ENCODE data around the gene CPPED1. TPM values are rescaled to one million over a fixed set of nuclear protein-coding genes. Genes with fewer than 3 reads are reported as not detected.
A peak's percentile ranks its signal among the peaks of the same experiment; 100 is the strongest.

CPPED1 gene
- total RNA-seq, 1 donor, result 13.8 TPM

DNA sequence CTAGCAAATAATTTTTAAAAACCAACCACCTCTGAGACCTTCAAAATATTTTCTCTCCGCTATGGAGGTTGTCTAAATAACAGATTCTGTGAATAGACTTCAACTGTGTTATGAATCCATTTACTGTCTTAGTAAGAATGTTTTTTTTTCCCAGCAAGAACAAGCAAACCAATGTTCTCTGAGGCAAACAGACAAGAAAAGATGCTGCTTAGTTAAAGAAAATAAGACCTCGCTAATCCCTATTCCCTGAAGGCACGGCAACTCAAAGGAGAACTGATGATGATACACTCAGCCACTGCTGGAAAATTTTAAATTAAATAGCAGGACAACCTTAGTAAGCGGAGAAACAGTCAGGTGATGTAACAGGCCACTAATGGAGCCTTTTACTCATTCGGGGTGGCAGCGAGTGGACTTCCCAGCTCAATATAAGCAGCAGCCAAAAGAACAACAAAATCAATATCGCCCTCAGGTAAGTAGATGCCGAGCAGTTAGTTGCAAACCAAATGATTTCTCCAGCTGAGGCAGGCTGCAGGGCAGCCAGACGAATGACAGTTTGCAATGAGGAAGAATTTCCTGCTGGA is 81.8 kb downstream of the CPPED1 start:
- TF ChIP-seq, protein P1, sequence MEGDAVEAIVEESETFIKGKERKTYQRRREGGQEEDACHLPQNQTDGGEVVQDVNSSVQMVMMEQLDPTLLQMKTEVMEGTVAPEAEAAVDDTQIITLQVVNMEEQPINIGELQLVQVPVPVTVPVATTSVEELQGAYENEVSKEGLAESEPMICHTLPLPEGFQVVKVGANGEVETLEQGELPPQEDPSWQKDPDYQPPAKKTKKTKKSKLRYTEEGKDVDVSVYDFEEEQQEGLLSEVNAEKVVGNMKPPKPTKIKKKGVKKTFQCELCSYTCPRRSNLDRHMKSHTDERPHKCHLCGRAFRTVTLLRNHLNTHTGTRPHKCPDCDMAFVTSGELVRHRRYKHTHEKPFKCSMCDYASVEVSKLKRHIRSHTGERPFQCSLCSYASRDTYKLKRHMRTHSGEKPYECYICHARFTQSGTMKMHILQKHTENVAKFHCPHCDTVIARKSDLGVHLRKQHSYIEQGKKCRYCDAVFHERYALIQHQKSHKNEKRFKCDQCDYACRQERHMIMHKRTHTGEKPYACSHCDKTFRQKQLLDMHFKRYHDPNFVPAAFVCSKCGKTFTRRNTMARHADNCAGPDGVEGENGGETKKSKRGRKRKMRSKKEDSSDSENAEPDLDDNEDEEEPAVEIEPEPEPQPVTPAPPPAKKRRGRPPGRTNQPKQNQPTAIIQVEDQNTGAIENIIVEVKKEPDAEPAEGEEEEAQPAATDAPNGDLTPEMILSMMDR (IDR thresholded peaks at IDR 0.05; ENCODE audit: insufficient read depth, low read depth, low read length), result no peak
- no peak for DNase-seq (ENCODE audit: low read depth)

DNA sequence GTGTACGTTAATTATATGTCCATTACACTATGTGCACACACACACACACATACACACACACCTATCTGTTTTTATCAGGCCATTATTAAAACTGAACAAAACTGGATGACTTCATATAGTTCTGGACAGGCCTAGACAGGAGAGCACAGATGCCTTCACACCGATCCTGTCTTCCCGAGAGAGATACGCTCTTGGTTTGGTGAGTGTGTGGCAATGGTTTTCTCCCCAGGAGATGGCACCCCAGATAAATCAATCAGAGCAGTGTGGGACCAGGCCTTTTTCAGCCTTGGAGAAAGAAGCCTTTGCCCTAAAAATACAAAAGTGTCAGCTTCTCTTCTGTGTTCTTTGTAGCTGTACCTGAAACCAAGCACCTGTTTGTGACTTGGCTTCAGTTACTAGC is 83.7 kb downstream of the CPPED1 start:
- no peak for DNase-seq (ENCODE audit: low read depth)
- no peak overlapping the region for H3K4me3 ChIP-seq (ENCODE audit: low read depth, low read length)
- TF ChIP-seq, protein P1 (IDR thresholded peaks at IDR 0.05; ENCODE audit: insufficient read depth, low read depth, low read length), result no peak

More for the DNA sequence above, 81.8 kb downstream of the CPPED1 start:
- H3K4me3 ChIP-seq (ENCODE audit: low read depth, low read length), result no peak overlapping the region

DNA sequence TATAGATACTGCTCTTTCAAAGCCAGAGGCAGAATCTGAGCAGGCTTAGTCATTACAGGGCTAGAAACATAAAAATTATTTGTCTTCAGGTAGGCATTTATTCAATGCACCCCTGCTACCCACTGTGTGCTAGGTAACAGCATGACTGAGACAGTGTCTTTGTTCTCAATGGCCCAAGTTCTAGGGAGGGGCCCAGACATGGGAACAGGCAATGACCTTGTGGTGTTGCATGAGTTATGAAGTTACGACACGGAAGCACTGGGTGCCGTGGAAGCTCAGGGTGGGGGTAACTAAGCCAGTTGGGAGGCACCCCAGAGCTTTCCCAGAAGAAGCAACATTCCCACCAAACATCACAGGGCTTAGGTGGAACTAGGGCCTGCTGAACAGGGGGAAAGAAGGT is 87.0 kb downstream of the CPPED1 start:
- no peak overlapping the region for H3K4me3 ChIP-seq (ENCODE audit: low read depth, low read length)
- peak; percentile 15 for DNase-seq (ENCODE audit: low read depth)

DNA sequence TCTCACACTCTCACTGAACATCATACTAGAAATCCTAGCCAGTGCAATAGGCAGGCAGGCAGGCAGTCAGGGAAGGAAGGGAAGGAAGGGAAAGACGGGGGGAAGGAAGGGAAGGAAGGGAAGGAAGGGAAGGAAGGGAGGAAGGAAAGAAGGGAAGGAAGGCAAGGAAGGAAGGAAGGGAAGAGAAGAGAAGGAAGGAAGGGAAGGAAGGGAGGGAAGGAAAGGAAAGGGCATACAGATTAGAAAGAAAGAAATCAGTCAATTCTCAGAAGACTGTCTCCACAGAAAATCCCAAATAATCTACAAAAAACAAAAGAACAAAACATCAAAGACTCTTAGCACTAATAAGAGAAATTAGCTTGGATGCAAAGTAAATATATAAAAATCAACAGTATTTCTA is 93.9 kb downstream of the CPPED1 start:
- DNase-seq (ENCODE audit: low read depth), result no peak
- no peak overlapping the region for H3K4me3 ChIP-seq (ENCODE audit: low read depth, low read length)
- TF ChIP-seq, protein P1 (IDR thresholded peaks at IDR 0.05; ENCODE audit: insufficient read depth, low read depth, low read length), result no peak

More for the DNA sequence above, 87.0 kb downstream of the CPPED1 start:
- TF ChIP-seq, protein P1 (IDR thresholded peaks at IDR 0.05; ENCODE audit: insufficient read depth, low read depth, low read length), result no peak

DNA sequence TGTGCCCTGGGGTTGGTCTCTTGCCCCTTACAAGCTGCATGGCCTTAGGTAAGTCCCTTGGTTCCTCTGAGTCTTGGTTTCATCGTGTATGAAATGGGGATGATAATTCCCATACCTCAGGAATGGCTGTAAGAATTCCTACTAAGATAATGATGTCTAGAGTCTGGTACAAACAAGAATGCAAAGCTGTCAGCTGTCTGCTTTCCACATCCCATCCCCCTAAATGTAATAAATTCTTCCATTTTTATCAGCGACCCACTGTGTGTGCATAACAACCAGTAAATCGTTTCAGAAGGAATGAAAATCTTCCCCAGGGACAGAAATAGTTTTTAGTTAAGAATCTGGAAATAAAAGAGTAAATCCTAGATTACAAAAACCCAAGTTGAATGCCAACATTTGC is 95.4 kb downstream of the CPPED1 start:
- no peak overlapping the region for H3K4me3 ChIP-seq (ENCODE audit: low read depth, low read length)
- TF ChIP-seq, protein P1 (IDR thresholded peaks at IDR 0.05; ENCODE audit: insufficient read depth, low read depth, low read length), result no peak
- peak; percentile 57 for DNase-seq (ENCODE audit: low read depth)

DNA sequence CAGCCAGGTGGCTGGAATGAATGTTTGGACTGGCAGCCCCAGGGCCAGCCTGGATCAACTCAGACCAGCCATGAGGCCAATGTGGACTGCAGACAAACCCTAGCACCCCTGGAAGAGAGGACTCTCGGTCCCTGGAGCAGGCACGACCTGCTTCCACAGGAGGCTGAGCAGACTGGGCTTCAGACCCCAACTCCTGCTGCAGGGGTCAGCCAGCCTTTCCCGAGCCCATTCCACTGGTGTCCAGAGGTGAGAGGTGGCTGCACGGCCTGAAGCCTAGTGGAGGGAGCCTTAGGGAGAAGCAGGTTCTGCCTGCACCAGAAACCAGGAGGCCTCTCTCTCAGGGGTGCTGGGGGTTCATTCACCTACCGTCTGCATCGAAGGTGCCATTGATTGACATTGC is 97.1 kb downstream of the CPPED1 start:
- DNase-seq (ENCODE audit: low read depth), result no peak
- TF ChIP-seq, protein P1 (IDR thresholded peaks at IDR 0.05; ENCODE audit: insufficient read depth, low read depth, low read length), result no peak

More for the DNA sequence above, 97.1 kb downstream of the CPPED1 start:
- H3K4me3 ChIP-seq (ENCODE audit: low read depth, low read length), result no peak overlapping the region

Data from fibroblast of villous mesenchyme (primary cell).